ENCODE results near the gene CEP152.

- no peak for TF ChIP-seq CTCF (conservative IDR thresholded peaks at IDR 0.05)
- no peak for TF ChIP-seq EZH2 (IDR thresholded peaks at IDR 0.05; ENCODE audit: low read depth)
These were observed 91.2 kb downstream of the CEP152 start for GRCh38 chr15:48719668-48720067.

Measured in PC-9 (cell line).